ENCODE data around the gene ADAP2. TPM values are rescaled to one million over a fixed set of nuclear protein-coding genes. Genes with fewer than 3 reads are reported as not detected.

Gene ADAP2
- total and polyA plus RNA-seq, 2 of the 8 experiments (the other 6 are each of a cell fraction or from before 2014, with no cell fraction given) = 0.76 to 1.1 TPM

GRCh38 chr17:31003225-31003866 is 81.6 kb downstream of the ADAP2 start:
- no peak overlapping the region for H3K9ac ChIP-seq (replicated peaks in 1 of 4; ENCODE audit: extremely low read depth in 1 of 4, low read depth in 3 of 4, low read length in 3 of 4)
- no peak for TF ChIP-seq CHD1 (IDR thresholded peaks at IDR 0.05; ENCODE audit: low read depth, low read length)
- DNase-seq (ENCODE audit: low read depth in 1 of 2, low spot score in 2 of 2) (no peak), FAIRE-seq (no peak)
- no peak overlapping the region for H3K27ac ChIP-seq (ENCODE audit: low read depth, low read length)
- H3K4me1 ChIP-seq (replicated peaks in 1 of 4; ENCODE audit: control insufficient read depth in 3 of 4, insufficient read depth in 4 of 4, low read length in 3 of 4) = no peaks in the 10 kb centered on the region
- H4K20me1 ChIP-seq (replicated peaks in 1 of 2; ENCODE audit: control insufficient read depth in 1 of 2, insufficient read depth in 2 of 2, low read length in 2 of 2) = no peaks in the 10 kb centered on the region
- H3K4me2 ChIP-seq (ENCODE audit: insufficient read depth in 1 of 2, low read depth in 2 of 2, low read length in 2 of 2) = no peak overlapping the region
- no peak overlapping the region for H3K56ac ChIP-seq (replicated peaks; ENCODE audit: insufficient read length, low read depth, low read length)
- no peak overlapping the region for H2BK12ac ChIP-seq (ENCODE audit: low read depth, low read length)
- H4K8ac ChIP-seq (ENCODE audit: extremely low read depth, insufficient read depth, low read length) = no peak overlapping the region
- POLR2A ChIA-PET (ENCODE audit: partially characterized antibody) = no interaction called here
- 98% methylated on average over 5 of the region's 5 CpGs; no CpG with 5 or more reads in 1 of the 2 experiments for WGBS, 2 experiments (ENCODE audit: extremely low coverage in 1 of 2, insufficient coverage in 1 of 2, insufficient read length in 1 of 2, insufficient replicate concordance in 2 of 2, low coverage in 1 of 2, low lambda C conversion rate in 2 of 2, missing lambda C conversion rate in 1 of 2)
- H2BK120ac ChIP-seq (replicated peaks; ENCODE audit: low read depth, low read length) = no peak overlapping the region
- no peak overlapping the region for H3K4ac ChIP-seq (replicated peaks; ENCODE audit: insufficient read length, low read depth, low read length)
- no peak overlapping the region for H2AFZ ChIP-seq (ENCODE audit: low read length)
- H3K23me2 ChIP-seq (ENCODE audit: low read depth, low read length) = peaks cover 2% of the 10 kb centered on the region; the same call in 1 of the 2 replicates
- no peaks in the 10 kb centered on the region; a peak in 1 of 7 replicates for H3K27me3 ChIP-seq (replicated peaks in 1 of 4; ENCODE audit: control insufficient read depth in 3 of 4, extremely low read depth in 1 of 4, insufficient read depth in 3 of 4, low read length in 3 of 4)
- no peaks in the 10 kb centered on the region for H3K9me3 ChIP-seq (ENCODE audit: insufficient read depth in 2 of 2, low read depth in 1 of 2, low read length in 1 of 2)
- no peak overlapping the region for H4K91ac ChIP-seq (replicated peaks; ENCODE audit: insufficient read length, low read length)
- H3K18ac ChIP-seq (ENCODE audit: extremely low read depth, low read length) = no peak overlapping the region
- peaks cover 0 to 4% (median 3%) of the 10 kb centered on the region in 4 experiments; a peak in 4 of 8 replicates for H3K36me3 ChIP-seq (ENCODE audit: control insufficient read depth in 2 of 4, insufficient read depth in 4 of 4, low read length in 3 of 4)
- H3K79me2 ChIP-seq (ENCODE audit: control insufficient read depth in 1 of 2, insufficient read depth in 2 of 2, low read length in 2 of 2) = no peaks in the 10 kb centered on the region
- no peaks in the 10 kb centered on the region for H3K79me1 ChIP-seq (ENCODE audit: low read depth, low read length)
- no peak overlapping the region for H4K5ac ChIP-seq (ENCODE audit: insufficient read length, low read depth, low read length)
- no peak overlapping the region for H2BK5ac ChIP-seq (ENCODE audit: low read depth, low read length)
- CTCF ChIA-PET (ENCODE audit: partially characterized antibody) = interaction anchor here (0.6 kb wide), 1 partner anchor 17 kb away, joined by 3 read pairs; no protein-coding TSS in a partner anchor
- H3K23ac ChIP-seq (ENCODE audit: insufficient read length) = no peak overlapping the region
- H2BK15ac ChIP-seq (ENCODE audit: low read length) = no peak overlapping the region
- H2BK20ac ChIP-seq (ENCODE audit: low read length) = no peak overlapping the region
- H3K14ac ChIP-seq (ENCODE audit: insufficient read length) = no peak overlapping the region
- no peak overlapping the region for H2AK5ac ChIP-seq (ENCODE audit: low read depth, low read length)
- no peak overlapping the region for H3K4me3 ChIP-seq (ENCODE audit: extremely low read depth in 1 of 4, insufficient read depth in 2 of 4, low read depth in 3 of 4, low read length in 4 of 4)

Measured in H1 (cell line).